GM10266 (cell line): ENCODE data around the gene PLEKHA5.
"Not testable (repeated sequence)": the region's sequence is repeated elsewhere in the genome, so short reads cannot be mapped to it uniquely, and the experiment has no call there.

Experiments used
- DNase-seq: peaks from one replicate; pipeline ENCODE4 v3.0.0; 2012; ENCODE audit errors: extremely low spot score
- CTCF ChIP-seq: IDR thresholded peaks from 2 replicates; pipeline ENCODE4 v1.5.1; 2012; ENCODE audit warnings: mild to moderate bottlenecking, low read depth; ENCODE audit not compliant: control insufficient read depth, insufficient read depth; ENCODE audit errors: missing control alignments

PLEKHA5 gene

GRCh38 chr12:19390051-19390598, 260.6 kb downstream of the PLEKHA5 start:
- no peak for TF ChIP-seq CTCF

GRCh38 chr12:19392644-19393043, 263.1 kb downstream of the PLEKHA5 start:
- DNase-seq: not testable (repeated sequence)

More at GRCh38 chr12:19390051-19390598, 260.6 kb downstream of the PLEKHA5 start:
- no peak for DNase-seq

GRCh38 chr12:19394385-19394784, 264.9 kb downstream of the PLEKHA5 start:
- no peak for DNase-seq
- no peak for TF ChIP-seq CTCF

GRCh38 chr12:19397534-19397933, 268.0 kb downstream of the PLEKHA5 start:
- TF ChIP-seq CTCF: no peak
- DNase-seq: no peak

GRCh38 chr12:19398376-19399363, 269.1 kb downstream of the PLEKHA5 start:
- no peak for TF ChIP-seq CTCF
- no peak for DNase-seq

GRCh38 chr12:19400649-19401285, 271.2 kb downstream of the PLEKHA5 start:
- not testable (repeated sequence) for DNase-seq

GRCh38 chr12:19402211-19402610, 272.7 kb downstream of the PLEKHA5 start:
- no peak for DNase-seq

More at GRCh38 chr12:19402211-19402610, 272.7 kb downstream of the PLEKHA5 start:
- no peak for TF ChIP-seq CTCF
